HepG2 (cell line): Measurements from ENCODE around the gene SLC4A11. TPM values are rescaled to one million over a fixed set of nuclear protein-coding genes. Genes with fewer than 3 reads are reported as not detected.

ENCODE experiments used
- GATA4 ChIP-seq: sonication (generic); IDR thresholded peaks from 2 replicates; pipeline ENCODE4 v1.6.1; 2016; ENCODE audit warnings: antibody characterized with exemption, low read depth, borderline replicate concordance
- HNF4A ChIP-seq: sonication (generic); formaldehyde crosslinking; IDR thresholded peaks from 2 replicates; pipeline ENCODE4 v1.4.0; 2020; ENCODE audit warnings: missing genetic modification reagents
- HNRNPK ChIP-seq: fragments of 200-400 bp; formaldehyde crosslinking; IDR thresholded peaks from 2 replicates; pipeline ENCODE4 v1.6.1; 2018; ENCODE audit warnings: low read length, low read depth, moderate library complexity, mild to moderate bottlenecking; ENCODE audit not compliant: poor library complexity, severe bottlenecking
- KAT8 ChIP-seq: IDR thresholded peaks from 2 replicates; pipeline ENCODE4 v1.6.1; 2016; ENCODE audit warnings: missing genetic modification reagents, missing compliant biosample characterization
- KDM1A ChIP-seq: IDR thresholded peaks from 2 replicates; pipeline ENCODE4 v1.6.1; 2016; ENCODE audit warnings: missing compliant biosample characterization
- MIXL1 ChIP-seq: IDR thresholded peaks from 2 replicates; pipeline ENCODE4 v1.6.1; 2016
- MLLT10 ChIP-seq: sonication (generic); formaldehyde crosslinking; IDR thresholded peaks from 2 replicates; pipeline ENCODE4 v1.4.0; 2020; ENCODE audit warnings: missing genetic modification reagents
- NR1H2 ChIP-seq: sonication (generic); formaldehyde crosslinking; IDR thresholded peaks from 2 replicates; pipeline ENCODE4 v1.8.1; 2022; ENCODE audit warnings: low read depth, missing genetic modification reagents, borderline replicate concordance
- PHF21A ChIP-seq: sonication (generic); formaldehyde crosslinking; IDR thresholded peaks from 2 replicates; pipeline ENCODE4 v1.5.0; 2020; ENCODE audit warnings: mild to moderate bottlenecking, missing genetic modification reagents
- PLRG1 ChIP-seq: fragments of 450-650 bp; conservative IDR thresholded peaks from 2 replicates; pipeline ENCODE4 v1.6.1; 2016
- PRDM15 ChIP-seq: sonication (generic); formaldehyde crosslinking; IDR thresholded peaks from 2 replicates; pipeline ENCODE4 v1.4.0; 2020; ENCODE audit warnings: missing genetic modification reagents
- SALL1 ChIP-seq: sonication (generic); formaldehyde crosslinking; IDR thresholded peaks from 2 replicates; pipeline ENCODE4 v1.8.0; 2022; ENCODE audit warnings: mild to moderate bottlenecking, missing genetic modification reagents
- SNRNP70 ChIP-seq: fragments of 200-400 bp; formaldehyde crosslinking; IDR thresholded peaks from 2 replicates; pipeline ENCODE4 v1.6.1; 2017; ENCODE audit warnings: mild to moderate bottlenecking, low read depth, low read length, moderate library complexity
- TGIF2 ChIP-seq: IDR thresholded peaks from 2 replicates; pipeline ENCODE4 v1.6.1; 2016; ENCODE audit warnings: control low read depth, missing compliant biosample characterization
- ZFAT ChIP-seq: sonication (generic); formaldehyde crosslinking; conservative IDR thresholded peaks from 2 replicates; pipeline ENCODE4 v1.8.1; 2023; ENCODE audit warnings: missing genetic modification reagents, inconsistent platforms
- ZFP62 ChIP-seq: sonication (generic); formaldehyde crosslinking; IDR thresholded peaks from 2 replicates; pipeline ENCODE4 v1.4.0; 2020; ENCODE audit warnings: missing genetic modification reagents
- ZKSCAN5 ChIP-seq: sonication (generic); formaldehyde crosslinking; IDR thresholded peaks from 2 replicates; pipeline ENCODE4 v1.5.1; 2020; ENCODE audit warnings: mild to moderate bottlenecking, missing genetic modification reagents
- ZMYM2 ChIP-seq: sonication (generic); formaldehyde crosslinking; IDR thresholded peaks from 2 replicates; pipeline ENCODE4 v1.8.0; 2022; ENCODE audit warnings: mild to moderate bottlenecking, missing genetic modification reagents
- ZNF230 ChIP-seq: sonication (generic); formaldehyde crosslinking; IDR thresholded peaks from 2 replicates; pipeline ENCODE4 v1.4.0; 2020; ENCODE audit warnings: mild to moderate bottlenecking, missing genetic modification reagents
- ZNF234 ChIP-seq: sonication (generic); formaldehyde crosslinking; conservative IDR thresholded peaks from 2 replicates; pipeline ENCODE4 v1.5.1; 2020; ENCODE audit warnings: mild to moderate bottlenecking, missing genetic modification reagents
- ZNF326 ChIP-seq: sonication (generic); formaldehyde crosslinking; IDR thresholded peaks from 2 replicates; pipeline ENCODE4 v1.4.0; 2020; ENCODE audit warnings: missing genetic modification reagents, borderline replicate concordance
- ZNF382 ChIP-seq: sonication (generic); formaldehyde crosslinking; IDR thresholded peaks from 2 replicates; pipeline ENCODE4 v1.5.0; 2020; ENCODE audit warnings: missing genetic modification reagents, mild to moderate bottlenecking, borderline replicate concordance
- ZNF546 ChIP-seq: sonication (generic); formaldehyde crosslinking; conservative IDR thresholded peaks from 2 replicates; pipeline ENCODE4 v1.8.1; 2023; ENCODE audit warnings: mild to moderate bottlenecking, missing genetic modification reagents
- ZNF557 ChIP-seq: sonication (generic); formaldehyde crosslinking; IDR thresholded peaks from 2 replicates; pipeline ENCODE4 v1.4.0; 2020; ENCODE audit warnings: missing genetic modification reagents
- ZNF629 ChIP-seq: sonication (generic); formaldehyde crosslinking; conservative IDR thresholded peaks from 2 replicates; pipeline ENCODE4 v1.5.0; 2020; ENCODE audit warnings: missing genetic modification reagents
- ZNF710 ChIP-seq: sonication (generic); formaldehyde crosslinking; IDR thresholded peaks from 2 replicates; pipeline ENCODE4 v1.5.0; 2020; ENCODE audit warnings: mild to moderate bottlenecking, missing genetic modification reagents, borderline replicate concordance
- polyA plus RNA-seq, 8 experiments: library from polyadenylated mRNA; depleted of rRNA in 3 of 8; stranded (reverse) in 7 of 8; unstranded in 1 of 8; fragments of >200 nt; fragmentation: Illumina TruSeq in 4 of 8; extraction: Trizol in 4 of 8; gene quantifications; 2 replicates each; pipeline versions ENCODE4 v1.2.1 to v1.2.3, GENCODE V29; 2011 to 2016; ENCODE audit warnings: low read depth in 4 of 8, missing spikeins in 1 of 8, mixed read lengths in 1 of 8; ENCODE audit not compliant: insufficient read depth in 1 of 8
- total RNA-seq, 5 experiments: library from RNA; depleted of rRNA; stranded (reverse); fragments of >200 nt; fragmentation: Illumina TruSeq; extraction: Trizol; gene quantifications; 2 replicates each; pipeline ENCODE4 v1.2.3, GENCODE V29; 2016; ENCODE audit warnings: low read depth in 1 of 5

SLC4A11 gene
- total and polyA plus RNA-seq, 2 of the 13 experiments (the other 11 are each of a cell fraction or from before 2014, with no cell fraction given) = 3.9 to 27.0 TPM

- TF ChIP-seq SNRNP70 (no peak), PHF21A (peak; percentile 94), ZNF629 (CRISPR knock-in tag) (peak; percentile 71; the same call in 1 of the 2 replicates), PRDM15 (CRISPR knock-in tag) (peak; percentile 37; the same call in 1 of the 2 replicates), ZNF710 (CRISPR knock-in tag) (peak; percentile 63; the same call in 1 of the 2 replicates), ZNF546 (CRISPR knock-in tag) (no peak), KAT8 (CRISPR knock-in tag) (peak; percentile 87), MLLT10 (CRISPR knock-in tag) (no peak), SALL1 (peak; percentile 92), MIXL1 (CRISPR knock-in tag) (peak; percentile 97), ZNF230 (CRISPR knock-in tag) (no peak), PLRG1 (no peak), ZKSCAN5 (CRISPR knock-in tag) (no peak), KDM1A (peak; percentile 97), TGIF2 (CRISPR knock-in tag) (no peak; the same call in 1 of the 2 replicates), ZNF234 (0 out of 2 replicates have a peak, but pooled peaks have one; percentile 23), GATA4 (no peak), HNF4A (CRISPR knock-in tag) (peak; percentile 91), HNRNPK (no peak), ZFAT (CRISPR knock-in tag) (no peak), ZNF557 (CRISPR knock-in tag) (no peak), ZNF382 (CRISPR knock-in tag) (no peak), ZMYM2 (CRISPR knock-in tag) (peak; percentile 98), NR1H2 (CRISPR knock-in tag) (no peak), ZNF326 (CRISPR knock-in tag) (peak; percentile 72; the same call in 1 of the 2 replicates), ZFP62 (CRISPR knock-in tag) (no peak)
These were observed 14.1 kb downstream of the SLC4A11 start (continued) for GRCh38 chr20:3224681-3225421.
